HepG2 (cell line): ENCODE data around the gene WDR41. TPM values are rescaled to one million over a fixed set of nuclear protein-coding genes. Genes with fewer than 3 reads are reported as not detected.

Source experiments
- ATAC-seq: fragments of 200-7000 bp; cut with Tn5 transposase; 3 replicates; pipeline ENCODE4 v1.9.1; 2020; ENCODE audit warnings: mild to moderate bottlenecking, moderate library complexity
- BruUV-seq: library from RNA; stranded (reverse); fragments of 400-500 nt; replicated peaks from 2 replicates; lab custom pipeline; 2021; lab: Mats Ljungman, UMichigan
- CTCF ChIA-PET: fragments of 300-600 bp; formaldehyde crosslinking; extraction: SDS; loops from one replicate; lab custom pipeline; 2021; ENCODE audit warnings: low total read pairs, inconsistent platforms, low intra/inter-chr PET ratio; lab: Yijun Ruan, JAX
- POLR2A ChIA-PET: fragments of 350-600 bp; sonication (Branson Sonifier 250); formaldehyde crosslinking; loops from one replicate; lab custom pipeline; 2020; ENCODE audit warnings: antibody characterized with exemption, inconsistent platforms; lab: Yijun Ruan, JAX
- DNase-seq: peaks from one replicate; pipeline ENCODE4 v3.0.0-alpha.2; 2015; ENCODE audit warnings: low spot score
- FAIRE-seq: peaks from 3 replicates; lab custom pipeline; 2011; peaks lifted over from hg19 to GRCh38; lab: Jason Lieb, UNC
- H2AFZ ChIP-seq: one replicate; pipeline ENCODE4 v1.6.1; 2011; ENCODE audit warnings: low read length, inconsistent platforms
- H3K27ac ChIP-seq: fragments of 300-600 bp; 3 replicates; pipeline ENCODE4 v1.8.0; 2011; ENCODE audit warnings: mixed run types, mild to moderate bottlenecking, mixed read lengths, low read length, inconsistent platforms; ENCODE audit not compliant: insufficient read depth; ENCODE audit errors: extremely low read length
- H3K27me3 ChIP-seq, 2 experiments: fragments of 200-600 bp in 1 of 2; 2 replicates in 1 of 2; 3 replicates in 1 of 2; pipeline versions ENCODE4 v1.6.0 to v1.8.0; 2011; ENCODE audit warnings: low read length in 2 of 2, mild to moderate bottlenecking in 2 of 2, moderate library complexity in 2 of 2, inconsistent platforms in 1 of 2; ENCODE audit not compliant: insufficient read depth in 2 of 2, control insufficient read depth in 1 of 2
- H3K36me3 ChIP-seq, 2 experiments: fragments of 200-600 bp in 1 of 2; replicated peaks in 1 of 2; 2 replicates in 1 of 2; 3 replicates in 1 of 2; pipeline versions ENCODE4 v1.5.1 to v1.8.0; 2011; ENCODE audit warnings: low read length in 2 of 2, inconsistent platforms in 1 of 2; ENCODE audit not compliant: insufficient read depth in 2 of 2, control insufficient read depth in 1 of 2
- H3K4me1 ChIP-seq: 2 replicates; pipeline ENCODE4 v1.5.1; 2012; ENCODE audit warnings: low read length, inconsistent platforms; ENCODE audit not compliant: insufficient read depth
- H3K4me2 ChIP-seq: 2 replicates; pipeline ENCODE4 v1.6.0; 2011; ENCODE audit warnings: low read depth, low read length, inconsistent platforms
- H3K4me3 ChIP-seq, 3 experiments: fragments of 200-600 bp in 1 of 3; sonication (generic), shearing (Covaris generic) in 1 of 3; replicated peaks in 1 of 3; 2 replicates each; pipeline ENCODE4 v1.5.1; 2011 to 2016; ENCODE audit warnings: low read length in 3 of 3, inconsistent platforms in 2 of 3, low read depth in 2 of 3, mild to moderate bottlenecking in 2 of 3, control low read depth in 1 of 3, mixed read lengths in 1 of 3; ENCODE audit not compliant: insufficient read depth in 1 of 3
- H3K79me2 ChIP-seq: one replicate; pipeline ENCODE4 v1.6.1; 2011; ENCODE audit warnings: low read length, inconsistent platforms; ENCODE audit not compliant: insufficient read depth
- H3K9ac ChIP-seq: 2 replicates; pipeline ENCODE4 v1.6.0; 2011; ENCODE audit warnings: mild to moderate bottlenecking, low read depth, low read length, inconsistent platforms; ENCODE audit not compliant: insufficient read depth
- H3K9me3 ChIP-seq: 2 replicates; pipeline ENCODE4 v1.5.1; 2012; ENCODE audit warnings: mild to moderate bottlenecking, low read length
- H4K20me1 ChIP-seq: 2 replicates; pipeline ENCODE4 v1.6.0; 2011; ENCODE audit warnings: inconsistent platforms, mild to moderate bottlenecking, low read length, moderate library complexity; ENCODE audit not compliant: insufficient read depth
- CCAR2 ChIP-seq: fragments of 200-400 bp; formaldehyde crosslinking; optimal IDR thresholded peaks from 2 replicates; pipeline ENCODE3; 2018; ENCODE audit warnings: low read depth, mild to moderate bottlenecking, low read length, moderate library complexity
- CEBPG ChIP-seq: IDR thresholded peaks from 2 replicates; pipeline ENCODE4 v1.6.1; 2016
- GMEB2 ChIP-seq: IDR thresholded peaks from 2 replicates; pipeline ENCODE4 v1.6.1; 2016; ENCODE audit warnings: missing biosample characterization, missing genetic modification reagents, low read depth
- GTF3A ChIP-seq: sonication (generic); formaldehyde crosslinking; conservative IDR thresholded peaks from 2 replicates; pipeline ENCODE4 v1.4.0; 2020; ENCODE audit warnings: mild to moderate bottlenecking, missing genetic modification reagents
- MED13 ChIP-seq: sonication (generic); formaldehyde crosslinking; IDR thresholded peaks from 2 replicates; pipeline ENCODE4 v1.5.0; 2020; ENCODE audit warnings: missing genetic modification reagents
- ONECUT2 ChIP-seq: sonication (generic); formaldehyde crosslinking; IDR thresholded peaks from 2 replicates; pipeline ENCODE4 v1.4.0; 2020; ENCODE audit warnings: missing genetic modification reagents
- RAD21 ChIP-seq: fragments of 450-650 bp; formaldehyde crosslinking; IDR thresholded peaks from 2 replicates; pipeline ENCODE4 v1.5.0; 2020; ENCODE audit warnings: mild to moderate bottlenecking
- SIN3B ChIP-seq: fragments of 150-350 bp; IDR thresholded peaks from 2 replicates; pipeline ENCODE4 v1.6.1; 2014; ENCODE audit warnings: low read length
- SOX13 ChIP-seq, 3 experiments: fragments of 450-650 bp in 1 of 3; sonication (generic) in 1 of 3; formaldehyde crosslinking in 1 of 3; IDR thresholded peaks in 2 of 3; conservative IDR thresholded peaks in 1 of 3; 2 replicates each; pipeline versions ENCODE4 v1.5.0 to v1.6.1; 2016 to 2020; ENCODE audit warnings: antibody characterized with exemption in 1 of 3, mild to moderate bottlenecking in 1 of 3, missing compliant biosample characterization in 1 of 3, missing genetic modification reagents in 1 of 3, moderate library complexity in 1 of 3
- TBX3 ChIP-seq: fragments of 450-650 bp; IDR thresholded peaks from 2 replicates; pipeline ENCODE4 v1.6.1; 2017; ENCODE audit warnings: antibody characterized with exemption, mild to moderate bottlenecking, inconsistent platforms, borderline replicate concordance
- ZNF619 ChIP-seq: sonication (generic); formaldehyde crosslinking; IDR thresholded peaks from 2 replicates; pipeline ENCODE4 v1.4.0; 2020; ENCODE audit warnings: mild to moderate bottlenecking, missing genetic modification reagents
- WGBS: methylation state at CpG from one replicate; pipeline ENCODE4 v1.1.6; 2017; ENCODE audit warnings: low lambda C conversion rate; 5-methylcytosine and 5-hydroxymethylcytosine counted together
- in situ Hi-C: cut with HindIII; loops from 2 replicates; pipeline ENCODE4 v1.10.0; 2017; ENCODE audit warnings: low pct_unique_long_range_greater_than_20kb; ENCODE audit not compliant: extremely low pct_ligation_motif_present
- intact Hi-C: fragments of 100-400 bp; cut with micrococcal nuclease; formaldehyde crosslinking; loops from one replicate; pipeline ENCODE4 v1.10.0; 2022; ENCODE audit not compliant: unreplicated experiment
- polyA plus RNA-seq, 8 experiments: library from polyadenylated mRNA; depleted of rRNA in 3 of 8; stranded (reverse) in 7 of 8; unstranded in 1 of 8; fragments of >200 nt; fragmentation: Illumina TruSeq in 4 of 8; extraction: Trizol in 4 of 8; gene quantifications; 2 replicates each; pipeline versions ENCODE4 v1.2.1 to v1.2.3, GENCODE V29; 2011 to 2016; ENCODE audit warnings: low read depth in 4 of 8, missing spikeins in 1 of 8, mixed read lengths in 1 of 8; ENCODE audit not compliant: insufficient read depth in 1 of 8
- total RNA-seq, 5 experiments: library from RNA; depleted of rRNA; stranded (reverse); fragments of >200 nt; fragmentation: Illumina TruSeq; extraction: Trizol; gene quantifications; 2 replicates each; pipeline ENCODE4 v1.2.3, GENCODE V29; 2016; ENCODE audit warnings: low read depth in 1 of 5
- TF ChIP-seq, protein P1 (sequence below): sonication (generic); formaldehyde crosslinking; IDR thresholded peaks from 2 replicates; pipeline ENCODE4 v1.4.0; 2020; ENCODE audit warnings: mild to moderate bottlenecking, missing genetic modification reagents
- TF ChIP-seq, protein P2 (sequence below): IDR thresholded peaks from 2 replicates; pipeline ENCODE4 v1.6.1; 2016; ENCODE audit warnings: control low read depth

Gene WDR41
- total and polyA plus RNA-seq, 2 of the 13 experiments (the other 11 are each of a cell fraction or from before 2014, with no cell fraction given), result 18.9 to 39.3 TPM

GRCh38 chr5:77461287-77461686 is 30.8 kb downstream of the WDR41 start (continued):
- TF ChIP-seq, protein P1, sequence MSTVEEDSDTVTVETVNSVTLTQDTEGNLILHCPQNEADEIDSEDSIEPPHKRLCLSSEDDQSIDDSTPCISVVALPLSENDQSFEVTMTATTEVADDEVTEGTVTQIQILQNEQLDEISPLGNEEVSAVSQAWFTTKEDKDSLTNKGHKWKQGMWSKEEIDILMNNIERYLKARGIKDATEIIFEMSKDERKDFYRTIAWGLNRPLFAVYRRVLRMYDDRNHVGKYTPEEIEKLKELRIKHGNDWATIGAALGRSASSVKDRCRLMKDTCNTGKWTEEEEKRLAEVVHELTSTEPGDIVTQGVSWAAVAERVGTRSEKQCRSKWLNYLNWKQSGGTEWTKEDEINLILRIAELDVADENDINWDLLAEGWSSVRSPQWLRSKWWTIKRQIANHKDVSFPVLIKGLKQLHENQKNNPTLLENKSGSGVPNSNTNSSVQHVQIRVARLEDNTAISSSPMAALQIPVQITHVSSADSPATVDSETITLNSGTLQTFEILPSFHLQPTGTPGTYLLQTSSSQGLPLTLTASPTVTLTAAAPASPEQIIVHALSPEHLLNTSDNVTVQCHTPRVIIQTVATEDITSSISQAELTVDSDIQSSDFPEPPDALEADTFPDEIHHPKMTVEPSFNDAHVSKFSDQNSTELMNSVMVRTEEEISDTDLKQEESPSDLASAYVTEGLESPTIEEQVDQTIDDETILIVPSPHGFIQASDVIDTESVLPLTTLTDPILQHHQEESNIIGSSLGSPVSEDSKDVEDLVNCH (CRISPR knock-in tag), result no peak
- TF ChIP-seq GMEB2, result no peak
- TF ChIP-seq ONECUT2 (CRISPR knock-in tag), result no peak
- TF ChIP-seq, all 625 proteins: peak for 0

GRCh38 chr5:77454123-77454522 is 38.0 kb downstream of the WDR41 start:
- Histone ChIP-seq H3K4me2 (no peak overlapping the region), H3K27ac (no peak overlapping the region), H2AFZ (no peak overlapping the region), H3K9me3 (no peaks in the 10 kb centered on the region), H3K27me3 (no peaks in the 10 kb centered on the region), H4K20me1 (no peaks in the 10 kb centered on the region), H3K4me3 (no peak overlapping the region), H3K36me3 (0 out of 5 replicates have a peak, but pooled peaks cover 0 to 5% of the 10 kb centered on the region in 2 experiments), H3K4me1 (no peaks in the 10 kb centered on the region), H3K79me2 (no peaks in the 10 kb centered on the region), H3K9ac (no peak overlapping the region)
- ATAC-seq, result no peak
- CTCF ChIA-PET, result no interaction called here
- intact Hi-C loops, result no loop called here
- no peak for DNase-seq
- no peak for TF ChIP-seq SOX13 (IDR thresholded peaks at IDR 0.05)
- no peak for TF ChIP-seq SOX13 (CRISPR knock-in tag; conservative IDR thresholded peaks at IDR 0.05 in 1 of 2, IDR thresholded peaks at IDR 0.05 in 1 of 2)
- TF ChIP-seq CEBPG (CRISPR knock-in tag), result no peak
- no peak for TF ChIP-seq RAD21 (CRISPR knock-in tag)
- TF ChIP-seq GTF3A (CRISPR knock-in tag), result no peak
- TF ChIP-seq TBX3, result no peak
- TF ChIP-seq SIN3B, result no peak
- TF ChIP-seq, protein P2, sequence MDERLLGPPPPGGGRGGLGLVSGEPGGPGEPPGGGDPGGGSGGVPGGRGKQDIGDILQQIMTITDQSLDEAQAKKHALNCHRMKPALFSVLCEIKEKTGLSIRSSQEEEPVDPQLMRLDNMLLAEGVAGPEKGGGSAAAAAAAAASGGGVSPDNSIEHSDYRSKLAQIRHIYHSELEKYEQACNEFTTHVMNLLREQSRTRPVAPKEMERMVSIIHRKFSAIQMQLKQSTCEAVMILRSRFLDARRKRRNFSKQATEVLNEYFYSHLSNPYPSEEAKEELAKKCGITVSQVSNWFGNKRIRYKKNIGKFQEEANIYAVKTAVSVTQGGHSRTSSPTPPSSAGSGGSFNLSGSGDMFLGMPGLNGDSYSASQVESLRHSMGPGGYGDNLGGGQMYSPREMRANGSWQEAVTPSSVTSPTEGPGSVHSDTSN (CRISPR knock-in tag), result no peak
- TF ChIP-seq ZNF619, result no peak
- no peak for TF ChIP-seq MED13
- TF ChIP-seq CCAR2, result no peak
- 100% methylated on average over 2 of the region's 3 CpGs for WGBS
- in situ Hi-C loops, result no loop called here
- FAIRE-seq, result no peak
- BruUV-seq, result no TSS peak
- POLR2A ChIA-PET, result no interaction called here
